Hepatocyte (in vitro differentiated cells): ENCODE measurements around the gene ERBB4.

Source experiments
- EZH2phosphoT487 ChIP-seq: fragments of 200-600 bp; sonication (generic); IDR thresholded peaks from one replicate; pipeline ENCODE4 v1.6.1; 2018; ENCODE audit warnings: antibody characterized with exemption, mild to moderate bottlenecking, low read depth, moderate library complexity; ENCODE audit not compliant: unreplicated experiment, severe bottlenecking
- TF ChIP-seq, protein P1 (sequence below): fragments of 200-600 bp; sonication (generic); IDR thresholded peaks from 2 replicates; pipeline ENCODE4 v1.5.1; 2016; ENCODE audit warnings: antibody characterized with exemption, mild to moderate bottlenecking; ENCODE audit not compliant: poor library complexity

DNA sequence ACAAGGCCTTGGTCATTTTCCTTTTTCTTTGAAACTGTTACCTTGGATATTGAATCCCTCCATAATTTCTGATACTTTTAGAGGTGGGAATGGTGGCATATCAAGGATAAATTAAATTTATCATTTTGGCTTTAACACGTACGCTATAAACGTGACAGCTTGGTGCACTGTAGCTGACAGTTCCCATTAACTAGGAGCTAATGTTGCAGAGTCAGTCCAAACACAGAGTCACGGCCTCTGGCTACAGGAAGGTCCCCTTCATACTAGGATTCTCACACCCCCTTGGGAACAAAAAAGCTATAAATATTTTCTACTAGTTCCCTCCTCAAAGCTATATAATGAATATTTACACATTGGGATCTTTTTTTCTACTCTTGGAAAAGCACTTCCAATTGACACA, 17.7 kb upstream of the ERBB4 start:
- TF ChIP-seq, protein P1, sequence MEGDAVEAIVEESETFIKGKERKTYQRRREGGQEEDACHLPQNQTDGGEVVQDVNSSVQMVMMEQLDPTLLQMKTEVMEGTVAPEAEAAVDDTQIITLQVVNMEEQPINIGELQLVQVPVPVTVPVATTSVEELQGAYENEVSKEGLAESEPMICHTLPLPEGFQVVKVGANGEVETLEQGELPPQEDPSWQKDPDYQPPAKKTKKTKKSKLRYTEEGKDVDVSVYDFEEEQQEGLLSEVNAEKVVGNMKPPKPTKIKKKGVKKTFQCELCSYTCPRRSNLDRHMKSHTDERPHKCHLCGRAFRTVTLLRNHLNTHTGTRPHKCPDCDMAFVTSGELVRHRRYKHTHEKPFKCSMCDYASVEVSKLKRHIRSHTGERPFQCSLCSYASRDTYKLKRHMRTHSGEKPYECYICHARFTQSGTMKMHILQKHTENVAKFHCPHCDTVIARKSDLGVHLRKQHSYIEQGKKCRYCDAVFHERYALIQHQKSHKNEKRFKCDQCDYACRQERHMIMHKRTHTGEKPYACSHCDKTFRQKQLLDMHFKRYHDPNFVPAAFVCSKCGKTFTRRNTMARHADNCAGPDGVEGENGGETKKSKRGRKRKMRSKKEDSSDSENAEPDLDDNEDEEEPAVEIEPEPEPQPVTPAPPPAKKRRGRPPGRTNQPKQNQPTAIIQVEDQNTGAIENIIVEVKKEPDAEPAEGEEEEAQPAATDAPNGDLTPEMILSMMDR: no peak
- no peak for TF ChIP-seq EZH2phosphoT487
